Measurements from ENCODE around the gene SARM1.

SARM1 gene

GRCh38 chr17:28395968-28396367 lies 24.5 kb downstream of the SARM1 start:
- DNase-seq (ENCODE audit: low spot score) (no peak), ATAC-seq (ENCODE audit: low read depth) (no peak)
- Histone ChIP-seq H3K4me1 (ENCODE audit: insufficient read depth, poor library complexity, severe bottlenecking) (peaks cover 5% of the 10 kb centered on the region), H3K27me3 (ENCODE audit: insufficient read depth, poor library complexity, severe bottlenecking) (no peaks in the 10 kb centered on the region), H3K4me3 (ENCODE audit: severe bottlenecking) (no peak overlapping the region), H3K36me3 (ENCODE audit: low read depth) (peaks cover 23% of the 10 kb centered on the region), H3K27ac (ENCODE audit: poor library complexity, severe bottlenecking) (no peak overlapping the region), H3K9me3 (ENCODE audit: severe bottlenecking) (no peaks in the 10 kb centered on the region)
- TF ChIP-seq CTCF (IDR thresholded peaks at IDR 0.05; ENCODE audit: poor library complexity, severe bottlenecking), result no peak

- no peak for TF ChIP-seq CTCF (IDR thresholded peaks at IDR 0.05; ENCODE audit: poor library complexity, severe bottlenecking)
- DNase-seq (ENCODE audit: low spot score), result no peak
- peak; percentile 25; the same call in 2 of the 3 replicates for ATAC-seq (ENCODE audit: low read depth)
- H3K36me3 ChIP-seq (ENCODE audit: low read depth), result peaks cover 31% of the 10 kb centered on the region
- no peaks in the 10 kb centered on the region for H3K27me3 ChIP-seq (ENCODE audit: insufficient read depth, poor library complexity, severe bottlenecking)
- peaks cover 5% of the 10 kb centered on the region for H3K4me1 ChIP-seq (ENCODE audit: insufficient read depth, poor library complexity, severe bottlenecking)
- no peak overlapping the region for H3K27ac ChIP-seq (ENCODE audit: poor library complexity, severe bottlenecking)
- H3K9me3 ChIP-seq (ENCODE audit: severe bottlenecking), result no peaks in the 10 kb centered on the region
- H3K4me3 ChIP-seq (ENCODE audit: severe bottlenecking), result no peak overlapping the region
These were observed 25.2 kb downstream of the SARM1 start for GRCh38 chr17:28396635-28397239.

GRCh38 chr17:28397275-28397674 lies 25.8 kb downstream of the SARM1 start:
- Histone ChIP-seq H3K36me3 (ENCODE audit: low read depth) (peaks cover 36% of the 10 kb centered on the region), H3K27me3 (ENCODE audit: insufficient read depth, poor library complexity, severe bottlenecking) (no peaks in the 10 kb centered on the region), H3K27ac (ENCODE audit: poor library complexity, severe bottlenecking) (no peak overlapping the region), H3K4me3 (ENCODE audit: severe bottlenecking) (no peak overlapping the region), H3K4me1 (ENCODE audit: insufficient read depth, poor library complexity, severe bottlenecking) (peaks cover 5% of the 10 kb centered on the region), H3K9me3 (ENCODE audit: severe bottlenecking) (no peaks in the 10 kb centered on the region)
- ATAC-seq (ENCODE audit: low read depth) (no peak), DNase-seq (ENCODE audit: low spot score) (no peak)
- no peak for TF ChIP-seq CTCF (IDR thresholded peaks at IDR 0.05; ENCODE audit: poor library complexity, severe bottlenecking)

GRCh38 chr17:28397687-28398279 lies 26.3 kb downstream of the SARM1 start:
- peaks cover 41% of the 10 kb centered on the region for H3K36me3 ChIP-seq (ENCODE audit: low read depth)
- H3K27ac ChIP-seq (ENCODE audit: poor library complexity, severe bottlenecking), result no peak overlapping the region
- no peak overlapping the region for H3K4me3 ChIP-seq (ENCODE audit: severe bottlenecking)
- DNase-seq (ENCODE audit: low spot score) (no peak), ATAC-seq (ENCODE audit: low read depth) (no peak; the same call in 2 of the 3 replicates)
- no peaks in the 10 kb centered on the region for H3K27me3 ChIP-seq (ENCODE audit: insufficient read depth, poor library complexity, severe bottlenecking)
- H3K9me3 ChIP-seq (ENCODE audit: severe bottlenecking), result no peaks in the 10 kb centered on the region
- H3K4me1 ChIP-seq (ENCODE audit: insufficient read depth, poor library complexity, severe bottlenecking), result peaks cover 5% of the 10 kb centered on the region
- TF ChIP-seq CTCF (IDR thresholded peaks at IDR 0.05; ENCODE audit: poor library complexity, severe bottlenecking), result no peak

Measured in RWPE2 (cell line).